ENCODE data around the gene PPP4R1.

Gene PPP4R1

GRCh38 chr18:9562584-9562983 is 51.8 kb downstream of the PPP4R1 start:
- TF ChIP-seq TARDBP (IDR thresholded peaks at IDR 0.05) (no peak), SP1 (IDR thresholded peaks at IDR 0.05) (no peak), FOXM1 (IDR thresholded peaks at IDR 0.05; ENCODE audit: borderline replicate concordance) (no peak), ZNF384 (IDR thresholded peaks at IDR 0.05) (no peak), SUZ12 (IDR thresholded peaks at IDR 0.05) (no peak), FOXA1 (IDR thresholded peaks at IDR 0.05) (no peak), CTBP1 (IDR thresholded peaks at IDR 0.05; ENCODE audit: borderline replicate concordance) (no peak), FOXK2 (IDR thresholded peaks at IDR 0.05) (no peak), ARNT (IDR thresholded peaks at IDR 0.05) (no peak), ELF4 (IDR thresholded peaks at IDR 0.05) (no peak), HDGF (IDR thresholded peaks at IDR 0.05; ENCODE audit: borderline replicate concordance) (no peak), LEF1 (IDR thresholded peaks at IDR 0.05; ENCODE audit: borderline replicate concordance) (no peak)
- TF ChIP-seq, protein P1, sequence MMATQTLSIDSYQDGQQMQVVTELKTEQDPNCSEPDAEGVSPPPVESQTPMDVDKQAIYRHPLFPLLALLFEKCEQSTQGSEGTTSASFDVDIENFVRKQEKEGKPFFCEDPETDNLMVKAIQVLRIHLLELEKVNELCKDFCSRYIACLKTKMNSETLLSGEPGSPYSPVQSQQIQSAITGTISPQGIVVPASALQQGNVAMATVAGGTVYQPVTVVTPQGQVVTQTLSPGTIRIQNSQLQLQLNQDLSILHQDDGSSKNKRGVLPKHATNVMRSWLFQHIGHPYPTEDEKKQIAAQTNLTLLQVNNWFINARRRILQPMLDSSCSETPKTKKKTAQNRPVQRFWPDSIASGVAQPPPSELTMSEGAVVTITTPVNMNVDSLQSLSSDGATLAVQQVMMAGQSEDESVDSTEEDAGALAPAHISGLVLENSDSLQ (IDR thresholded peaks at IDR 0.05), result no peak
- DNase-seq (ENCODE audit: extremely low spot score), result no peak
- ChIA-PET POLR2A (no interaction called here), CTCF (no interaction called here)

DNA sequence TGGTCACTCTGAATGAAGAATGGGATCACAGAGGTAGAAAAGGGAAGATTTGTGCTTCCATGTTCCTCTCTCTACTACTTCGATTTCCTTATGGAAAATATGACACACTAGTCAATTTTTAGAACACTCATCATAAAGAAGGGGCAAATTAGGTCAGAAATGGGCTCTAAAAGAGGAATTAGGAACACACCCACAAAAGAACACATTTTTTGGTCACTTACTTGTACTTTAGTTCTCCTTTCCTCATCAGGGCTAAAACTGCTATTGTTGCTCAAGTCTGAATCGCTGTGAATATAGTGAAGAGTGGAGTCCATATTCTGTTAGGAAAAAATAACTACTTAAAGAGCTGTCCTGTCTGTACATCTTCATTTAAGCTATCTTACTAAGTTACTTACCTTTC is 52.6 kb downstream of the PPP4R1 start:
- CTCF ChIA-PET, result no interaction called here
- POLR2A ChIA-PET, result no interaction called here
- TF ChIP-seq FOXK2 (IDR thresholded peaks at IDR 0.05) (no peak), TARDBP (IDR thresholded peaks at IDR 0.05) (no peak), L3MBTL2 (conservative IDR thresholded peaks at IDR 0.05) (no peak), ZNF384 (IDR thresholded peaks at IDR 0.05) (no peak), FOXM1 (IDR thresholded peaks at IDR 0.05; ENCODE audit: borderline replicate concordance) (no peak), LEF1 (IDR thresholded peaks at IDR 0.05; ENCODE audit: borderline replicate concordance) (no peak)
- DNase-seq (ENCODE audit: extremely low spot score), result no peak

DNA sequence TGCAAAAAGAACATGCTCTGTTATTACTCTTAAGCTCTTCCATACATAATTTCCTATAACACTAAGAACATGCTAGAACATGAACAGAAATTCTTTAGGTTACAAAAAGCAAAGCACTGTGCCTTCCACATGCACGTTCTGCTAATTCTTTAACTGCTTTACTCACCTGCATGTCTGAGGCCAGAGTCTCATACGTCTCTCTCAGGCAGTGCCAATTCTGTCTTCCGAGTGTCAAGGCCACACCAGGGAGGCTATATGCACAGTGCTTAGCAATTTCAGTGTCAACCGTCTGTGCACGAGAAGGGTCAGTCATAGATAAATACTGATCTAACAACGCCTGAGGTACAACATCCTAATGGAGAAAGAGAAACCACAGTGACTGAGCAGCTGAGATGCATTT is 55.1 kb downstream of the PPP4R1 start:
- CTCF ChIA-PET, result no interaction called here
- no peak for DNase-seq (ENCODE audit: extremely low spot score)
- no peak for TF ChIP-seq CTBP1 (IDR thresholded peaks at IDR 0.05; ENCODE audit: borderline replicate concordance)
- no peak for TF ChIP-seq NFRKB (IDR thresholded peaks at IDR 0.05)
- no peak for TF ChIP-seq BHLHE40 (IDR thresholded peaks at IDR 0.05; ENCODE audit: borderline replicate concordance)
- TF ChIP-seq TARDBP (IDR thresholded peaks at IDR 0.05), result no peak
- no peak for TF ChIP-seq L3MBTL2 (conservative IDR thresholded peaks at IDR 0.05)
- TF ChIP-seq ZNF384 (IDR thresholded peaks at IDR 0.05), result no peak
- TF ChIP-seq FOXM1 (IDR thresholded peaks at IDR 0.05; ENCODE audit: borderline replicate concordance), result no peak
- TF ChIP-seq, protein P1 (IDR thresholded peaks at IDR 0.05), result no peak
- no peak for TF ChIP-seq FOXK2 (IDR thresholded peaks at IDR 0.05)
- TF ChIP-seq ARNT (IDR thresholded peaks at IDR 0.05), result no peak
- TF ChIP-seq ELF4 (IDR thresholded peaks at IDR 0.05), result no peak
- no peak for TF ChIP-seq FOXA1 (IDR thresholded peaks at IDR 0.05)
- TF ChIP-seq SUZ12 (IDR thresholded peaks at IDR 0.05), result no peak
- TF ChIP-seq SP1 (IDR thresholded peaks at IDR 0.05), result no peak
- no peak for TF ChIP-seq HDGF (IDR thresholded peaks at IDR 0.05; ENCODE audit: borderline replicate concordance)
- no peak for TF ChIP-seq LEF1 (IDR thresholded peaks at IDR 0.05; ENCODE audit: borderline replicate concordance)
- POLR2A ChIA-PET, result no interaction called here

- ChIA-PET POLR2A (no interaction called here), CTCF (no interaction called here)
These were observed 55.8 kb downstream of the PPP4R1 start for GRCh38 chr18:9558387-9559064.

DNA sequence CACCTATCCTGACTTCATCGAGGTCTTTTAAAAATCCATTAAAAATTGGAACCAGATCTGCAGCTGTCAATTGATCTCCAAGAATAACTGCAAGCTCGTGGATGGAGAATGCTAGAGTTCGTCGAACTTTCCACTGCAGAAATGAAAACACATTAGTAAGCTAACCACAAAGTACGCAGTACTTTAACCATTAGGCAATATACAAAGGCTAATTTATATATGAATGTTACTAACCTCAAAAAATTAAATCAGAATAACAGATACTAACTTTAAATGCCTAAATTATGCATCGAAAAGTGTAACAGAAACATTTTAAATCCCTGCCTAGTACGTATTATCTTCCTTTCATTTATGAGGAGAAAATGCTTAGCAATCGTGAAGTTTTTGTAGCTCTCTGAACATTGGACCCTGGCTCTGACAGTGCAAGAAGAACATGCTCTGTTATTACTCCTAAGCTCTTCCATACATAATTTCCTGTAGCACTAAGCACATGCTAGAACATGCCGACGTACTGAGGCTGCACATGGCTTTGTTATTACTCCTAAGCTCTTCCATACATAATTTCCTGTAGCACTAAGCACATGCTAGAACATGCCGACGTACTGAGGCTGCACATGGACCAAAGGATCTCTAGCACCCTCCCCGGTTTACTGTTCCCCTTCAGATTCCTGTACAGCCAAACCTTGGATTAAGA is 57.0 kb downstream of the PPP4R1 start:
- no peak for DNase-seq (ENCODE audit: extremely low spot score)
- ChIA-PET POLR2A (no interaction called here), CTCF (no interaction called here)
- TF ChIP-seq ELF4 (IDR thresholded peaks at IDR 0.05) (no peak), FOXM1 (IDR thresholded peaks at IDR 0.05; ENCODE audit: borderline replicate concordance) (no peak), L3MBTL2 (conservative IDR thresholded peaks at IDR 0.05) (no peak), NFRKB (IDR thresholded peaks at IDR 0.05) (no peak), LEF1 (IDR thresholded peaks at IDR 0.05; ENCODE audit: borderline replicate concordance) (no peak), ARNT (IDR thresholded peaks at IDR 0.05) (no peak)

More at GRCh38 chr18:9558387-9559064, 55.8 kb downstream of the PPP4R1 start:
- no peak for DNase-seq (ENCODE audit: extremely low spot score)
- no peak for TF ChIP-seq ZNF384 (IDR thresholded peaks at IDR 0.05)
- no peak for TF ChIP-seq FOXK2 (IDR thresholded peaks at IDR 0.05)
- no peak for TF ChIP-seq SP1 (IDR thresholded peaks at IDR 0.05)
- TF ChIP-seq BHLHE40 (IDR thresholded peaks at IDR 0.05; ENCODE audit: borderline replicate concordance), result no peak
- no peak for TF ChIP-seq FOXM1 (IDR thresholded peaks at IDR 0.05; ENCODE audit: borderline replicate concordance)
- TF ChIP-seq, protein P1 (IDR thresholded peaks at IDR 0.05), result no peak
- no peak for TF ChIP-seq SUZ12 (IDR thresholded peaks at IDR 0.05)
- no peak for TF ChIP-seq CTBP1 (IDR thresholded peaks at IDR 0.05; ENCODE audit: borderline replicate concordance)
- no peak for TF ChIP-seq TARDBP (IDR thresholded peaks at IDR 0.05)
- TF ChIP-seq ELF4 (IDR thresholded peaks at IDR 0.05), result no peak
- TF ChIP-seq L3MBTL2 (conservative IDR thresholded peaks at IDR 0.05), result no peak

DNA sequence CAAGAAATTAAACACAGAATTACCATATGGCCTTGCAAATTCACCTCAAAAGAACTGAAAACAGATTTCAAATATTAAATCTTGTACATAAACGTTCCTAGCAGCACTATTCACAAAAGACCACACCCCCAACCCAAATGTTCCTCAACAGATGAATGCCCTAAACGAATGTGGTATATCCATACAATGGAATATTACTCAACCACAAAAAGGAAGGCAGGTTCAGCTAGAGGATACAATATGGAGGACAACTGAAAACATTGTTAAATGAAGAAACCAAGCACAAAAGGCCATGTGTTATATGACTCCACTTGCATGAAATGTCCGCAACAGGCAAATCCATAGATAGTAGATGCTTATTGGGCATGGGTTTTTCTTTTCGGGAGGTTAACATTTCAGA is 61.7 kb downstream of the PPP4R1 start:
- CTCF ChIA-PET, result interaction anchor here (0.7 kb wide), 1 partner anchor 44 kb away, joined by 3 read pairs; no protein-coding TSS in a partner anchor
- no peak for DNase-seq (ENCODE audit: extremely low spot score)
- POLR2A ChIA-PET, result no interaction called here
- TF ChIP-seq FOXA1 (IDR thresholded peaks at IDR 0.05) (no peak), ZNF384 (IDR thresholded peaks at IDR 0.05) (no peak), ARNT (IDR thresholded peaks at IDR 0.05) (no peak), NFRKB (IDR thresholded peaks at IDR 0.05) (no peak), BHLHE40 (IDR thresholded peaks at IDR 0.05; ENCODE audit: borderline replicate concordance) (no peak), HDGF (IDR thresholded peaks at IDR 0.05; ENCODE audit: borderline replicate concordance) (no peak), CTBP1 (IDR thresholded peaks at IDR 0.05; ENCODE audit: borderline replicate concordance) (no peak), L3MBTL2 (conservative IDR thresholded peaks at IDR 0.05) (no peak), LEF1 (IDR thresholded peaks at IDR 0.05; ENCODE audit: borderline replicate concordance) (no peak), FOXM1 (IDR thresholded peaks at IDR 0.05; ENCODE audit: borderline replicate concordance) (no peak), TARDBP (IDR thresholded peaks at IDR 0.05) (no peak), ELF4 (IDR thresholded peaks at IDR 0.05) (no peak), FOXK2 (IDR thresholded peaks at IDR 0.05) (no peak), SP1 (IDR thresholded peaks at IDR 0.05) (no peak), SUZ12 (IDR thresholded peaks at IDR 0.05) (no peak)
- TF ChIP-seq, protein P1 (IDR thresholded peaks at IDR 0.05), result no peak

All from HEK293T (cell line).